Stimulated activated CD4-positive, alpha-beta T cell treated with anti-CD3 and anti-CD28 coated beads, TNF-alpha, amount 100 ng/mL, for 4 hours (primary cell): Measurements from ENCODE around the gene C2orf42.
"Not testable (repeated sequence)": the region's sequence is repeated elsewhere in the genome, so short reads cannot be mapped to it uniquely, and the experiment has no call there.

ENCODE experiments used
- DNase-seq, 3 experiments: peaks; one replicate each; pipeline ENCODE4 v3.0.0-alpha.2; 2020; ENCODE audit warnings: low read depth in 3 of 3

C2orf42 gene

DNA sequence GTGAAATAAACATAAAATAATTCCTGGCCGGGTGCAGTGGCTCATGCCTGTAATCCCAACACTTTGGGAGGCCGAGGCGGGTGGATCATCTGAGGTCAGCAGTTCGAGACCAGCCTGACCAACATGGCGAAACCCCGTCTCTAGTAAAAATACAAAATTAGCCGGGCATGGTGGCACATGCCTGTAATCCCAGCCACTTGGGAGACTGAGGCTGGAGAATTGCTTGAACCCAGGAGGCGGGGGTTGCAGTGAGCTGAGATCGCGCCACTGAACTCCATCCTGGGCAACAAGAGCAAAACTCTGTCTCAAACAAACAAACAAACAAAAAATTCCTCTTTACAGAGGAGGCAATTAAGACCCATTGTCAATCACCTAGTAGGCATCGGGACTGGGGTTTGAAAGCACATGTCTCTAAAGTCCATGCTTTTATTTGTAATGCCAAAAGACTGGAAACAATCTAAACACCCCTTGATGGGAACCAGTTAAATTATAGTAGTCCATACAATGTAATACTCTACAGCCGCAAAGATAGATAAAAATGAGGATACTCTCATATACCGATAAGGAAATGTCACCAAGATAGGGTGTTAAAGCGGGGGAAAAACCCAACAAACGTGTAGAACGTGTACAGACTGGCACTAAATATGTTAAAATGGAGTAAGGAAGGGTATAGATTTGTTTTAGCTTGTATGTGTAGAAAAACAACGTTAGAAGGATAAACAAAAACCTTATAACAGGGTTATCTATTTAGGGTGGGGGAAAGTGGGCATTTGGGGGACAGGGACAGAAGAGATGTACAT lies 59.3 kb downstream of the C2orf42 start:
- not testable (repeated sequence) for DNase-seq

DNA sequence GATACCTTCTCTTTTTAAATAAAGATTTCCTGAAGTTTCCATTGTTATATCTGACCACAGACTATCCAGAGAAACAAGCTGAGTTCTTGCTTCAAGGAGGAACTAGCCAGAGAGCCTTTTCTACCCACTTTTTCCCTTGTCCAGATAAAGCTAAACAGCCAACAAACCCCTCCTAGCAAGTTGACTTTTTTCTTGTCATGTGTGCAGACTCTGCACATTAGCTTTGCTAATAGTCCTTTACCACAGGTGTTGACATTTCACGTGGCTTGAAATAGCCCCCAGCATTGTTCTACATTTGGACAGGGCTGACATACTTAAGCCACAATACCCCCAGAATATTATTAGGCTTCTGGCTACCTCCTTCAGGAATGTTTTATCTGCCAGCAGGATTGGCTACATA lies 62.8 kb downstream of the C2orf42 start:
- DNase-seq, result no peak

DNA sequence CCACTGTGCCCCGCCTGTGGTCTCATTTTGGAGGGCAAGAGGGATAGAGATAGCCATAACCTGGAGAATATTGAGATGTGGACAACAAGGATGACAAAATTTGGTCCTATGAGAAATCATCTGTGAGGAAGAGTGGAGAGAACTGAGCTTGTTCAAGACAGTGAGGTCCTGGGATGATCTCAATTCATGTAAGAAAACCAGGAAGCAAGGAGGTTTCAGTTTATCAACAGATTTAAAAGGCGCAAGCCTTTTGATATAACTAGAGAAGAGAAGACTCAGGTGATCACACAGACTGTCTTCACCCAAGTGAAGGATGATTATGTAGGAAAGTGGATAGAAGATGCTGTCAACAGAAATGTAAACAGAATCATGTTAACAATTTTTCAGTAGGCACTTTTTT lies 64.4 kb downstream of the C2orf42 start:
- no peak for DNase-seq

- DNase-seq, result no peak
These were observed 65.3 kb downstream of the C2orf42 start for GRCh38 chr2:70125498-70125898.

- peak in 2 of 3 experiments; percentile 44 to 66 for DNase-seq
These were observed 65.8 kb downstream of the C2orf42 start for GRCh38 chr2:70124983-70125480.

DNA sequence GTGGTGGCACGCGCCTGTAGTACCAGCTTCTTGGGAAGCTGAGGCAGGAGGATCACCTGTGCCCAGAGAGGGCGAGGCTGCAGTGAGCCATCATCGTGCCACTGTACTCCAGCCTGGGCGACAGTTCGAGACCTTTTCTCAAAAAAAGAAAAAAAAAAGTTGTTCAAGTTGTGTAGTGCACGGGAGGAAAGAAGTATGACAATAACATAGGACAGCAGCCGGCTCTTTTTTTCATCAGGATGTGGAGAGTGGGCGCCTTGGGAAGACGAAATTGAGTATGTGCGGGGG lies 67.0 kb downstream of the C2orf42 start:
- no peak for DNase-seq

- no peak for DNase-seq
These were observed 67.6 kb downstream of the C2orf42 start for GRCh38 chr2:70123051-70123828.

- no peak for DNase-seq
These were observed 68.3 kb downstream of the C2orf42 start for GRCh38 chr2:70122470-70122869.

- no peak for DNase-seq
These were observed 69.0 kb downstream of the C2orf42 start for GRCh38 chr2:70121627-70122372.

DNA sequence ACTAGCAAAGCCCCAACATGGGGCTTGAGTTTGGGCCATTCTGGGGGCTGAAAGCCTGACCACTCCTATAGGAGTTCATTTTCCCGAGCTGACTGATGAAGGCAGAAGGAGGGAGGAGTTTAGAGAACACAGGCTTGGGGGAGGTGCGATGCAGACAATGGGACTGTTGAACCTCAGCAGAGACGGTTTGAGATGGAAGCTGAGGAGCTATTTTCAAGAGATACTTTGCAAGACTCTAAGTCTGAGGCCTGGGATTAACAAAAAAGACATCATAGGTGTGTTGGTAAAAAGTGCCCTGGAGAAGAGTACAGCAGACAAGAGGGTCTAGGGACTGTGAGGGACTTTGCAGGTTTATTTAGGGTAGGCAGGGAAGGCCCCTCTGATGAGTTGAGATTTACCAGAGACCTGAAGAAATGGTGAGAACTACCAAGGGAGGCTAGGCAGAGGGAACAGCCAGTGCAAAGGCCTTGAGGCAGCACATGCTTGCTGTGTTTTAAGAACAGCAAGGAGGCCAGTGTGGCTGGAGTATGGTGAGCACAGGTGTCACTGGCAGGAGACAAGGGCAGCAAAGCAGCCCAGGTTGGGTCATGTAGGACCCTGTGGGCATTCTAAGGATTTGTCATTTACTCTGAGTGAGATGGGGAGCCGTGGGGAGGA lies 71.9 kb downstream of the C2orf42 start:
- no peak for DNase-seq

DNA sequence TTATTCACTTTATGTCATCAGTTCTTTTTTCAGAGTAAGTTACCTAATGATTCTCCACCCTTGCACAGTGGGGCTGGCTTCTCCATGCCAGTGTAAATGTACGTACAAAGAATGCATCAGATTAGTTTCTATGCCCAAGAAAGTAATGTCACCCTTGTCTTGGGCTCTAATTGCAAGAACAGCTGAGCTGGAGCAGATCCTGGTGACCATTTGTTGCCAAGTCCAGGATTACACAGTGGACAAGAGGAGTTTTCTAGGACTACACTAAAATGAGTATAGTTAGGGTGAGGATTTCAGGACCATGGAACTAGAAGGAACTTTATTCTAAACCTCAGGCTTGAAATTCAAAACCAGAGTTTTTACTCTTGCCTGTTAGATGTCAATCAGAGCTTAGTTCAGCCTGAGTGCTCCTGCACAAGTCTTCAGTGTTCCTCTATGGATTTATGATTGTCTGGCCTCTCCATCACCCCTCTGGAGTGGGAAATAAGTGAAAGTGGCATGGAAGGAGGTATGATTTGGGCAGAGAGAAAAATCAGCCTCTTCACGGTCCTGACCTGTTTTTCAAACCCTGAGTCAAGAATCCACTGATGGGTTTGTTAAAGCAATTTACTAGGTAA lies 73.8 kb downstream of the C2orf42 start:
- DNase-seq, result no peak

- DNase-seq, result no peak
These were observed 75.0 kb downstream of the C2orf42 start for GRCh38 chr2:70115646-70116442.

DNA sequence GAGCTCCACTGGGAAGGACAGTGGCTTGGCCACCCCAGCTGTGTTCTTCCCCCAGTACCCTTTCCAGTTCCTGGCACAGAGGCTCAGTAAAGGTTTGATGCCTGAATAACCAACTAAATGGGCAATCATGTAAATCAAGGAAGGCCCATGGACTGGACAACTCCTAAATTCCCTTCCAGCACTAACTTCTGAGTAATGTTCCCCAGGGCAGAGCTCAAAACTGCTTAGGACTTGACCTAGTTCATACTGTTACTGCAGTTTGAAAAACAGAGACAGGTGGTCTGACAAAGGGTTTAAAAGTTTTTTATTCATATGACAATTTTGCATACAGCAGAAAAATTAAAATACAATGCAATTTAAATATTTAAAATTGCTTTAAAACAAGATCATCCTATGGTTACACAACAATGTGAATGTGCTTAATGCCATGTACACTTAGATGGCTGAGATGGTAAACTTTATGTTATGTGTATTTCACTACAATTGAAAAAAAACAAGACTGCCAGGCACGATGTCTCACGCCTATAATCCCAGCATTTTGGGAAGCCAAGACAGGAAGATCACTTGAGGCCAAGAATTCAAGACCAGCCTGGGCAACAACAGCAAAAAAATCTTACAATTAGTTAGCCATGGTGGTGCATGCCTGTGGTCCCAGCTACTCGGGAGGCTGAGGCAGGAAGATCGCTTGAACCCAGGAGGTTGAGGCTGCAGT lies 77.3 kb downstream of the C2orf42 start:
- DNase-seq, result no peak

DNA sequence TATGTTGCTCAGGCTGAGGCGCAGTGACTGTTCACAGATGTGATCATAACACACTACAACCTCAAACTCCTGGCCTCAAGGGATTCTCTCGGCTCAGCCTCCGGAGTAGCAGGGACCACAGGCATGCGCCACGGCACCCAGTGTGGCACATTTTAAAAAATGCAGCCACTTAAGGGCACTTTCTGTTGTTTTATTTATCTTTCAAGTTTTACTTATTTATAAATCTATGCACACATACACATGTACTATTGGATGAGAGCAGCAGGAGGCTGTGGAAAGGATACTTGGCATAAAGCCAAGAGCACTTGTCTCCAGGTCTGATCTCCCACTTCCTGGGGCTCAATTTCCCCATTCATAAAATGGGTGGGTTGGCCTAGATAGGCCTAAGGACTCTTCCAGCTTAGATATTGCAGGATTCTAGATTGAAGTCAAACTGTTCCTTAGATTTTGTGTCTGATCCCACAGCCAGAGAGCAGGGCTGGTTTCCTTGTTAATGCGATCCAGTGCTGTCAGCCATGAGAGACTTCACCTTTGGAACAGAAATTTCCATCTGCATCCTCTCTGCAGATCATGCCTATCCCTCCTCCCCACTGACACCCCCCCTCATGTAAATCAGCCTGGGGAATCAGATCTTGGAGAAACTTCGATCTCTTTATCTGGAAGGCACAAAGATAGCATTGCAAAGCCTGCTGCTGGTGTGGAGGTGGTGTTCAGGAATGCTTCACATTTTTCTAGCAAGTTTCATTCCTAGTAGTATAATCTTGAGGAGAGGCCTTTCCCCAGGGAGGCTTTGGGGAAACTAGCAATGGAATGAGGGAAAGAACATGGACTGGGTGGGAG lies 78.8 kb downstream of the C2orf42 start:
- no peak for DNase-seq

DNA sequence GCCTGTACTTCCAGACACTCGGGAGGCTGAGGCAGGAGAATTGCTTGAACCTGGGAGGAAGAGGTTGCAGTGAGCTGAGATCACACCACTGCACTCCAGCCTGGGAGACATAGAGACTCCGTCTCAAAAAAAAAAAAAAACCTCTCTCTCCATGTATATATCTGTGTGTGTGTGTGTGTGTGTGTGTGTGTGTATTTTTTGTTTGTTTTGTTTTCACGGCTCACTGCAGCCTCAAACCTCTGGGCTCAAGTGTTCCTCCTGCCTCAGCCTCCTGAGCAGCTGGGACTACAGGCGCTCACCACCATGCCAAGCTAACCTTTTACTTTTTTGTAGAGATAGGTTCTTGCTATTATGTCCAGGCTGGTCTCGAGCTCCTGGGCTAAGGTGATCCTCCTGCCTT lies 80.4 kb downstream of the C2orf42 start:
- not testable (repeated sequence) for DNase-seq

DNA sequence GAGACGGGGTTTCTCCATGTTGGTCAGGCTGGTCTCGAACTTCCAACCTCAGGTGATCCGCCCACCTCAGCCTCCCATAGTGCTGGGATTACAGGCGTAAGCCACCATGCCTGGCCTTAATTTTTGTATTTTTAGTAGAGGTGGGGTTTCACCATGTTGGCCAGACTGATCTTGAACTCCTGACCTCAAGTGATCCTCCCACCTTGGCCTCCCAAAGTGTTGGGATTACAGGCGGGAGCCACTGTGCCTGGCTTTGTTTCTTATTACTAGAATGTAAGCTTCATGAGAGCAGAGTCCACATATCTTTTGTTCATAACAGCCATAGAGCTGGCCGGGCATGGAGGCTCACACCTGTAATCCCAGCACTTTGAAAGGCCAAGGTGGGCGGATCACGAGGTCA lies 84.7 kb downstream of the C2orf42 start:
- DNase-seq, result not testable (repeated sequence)

DNA sequence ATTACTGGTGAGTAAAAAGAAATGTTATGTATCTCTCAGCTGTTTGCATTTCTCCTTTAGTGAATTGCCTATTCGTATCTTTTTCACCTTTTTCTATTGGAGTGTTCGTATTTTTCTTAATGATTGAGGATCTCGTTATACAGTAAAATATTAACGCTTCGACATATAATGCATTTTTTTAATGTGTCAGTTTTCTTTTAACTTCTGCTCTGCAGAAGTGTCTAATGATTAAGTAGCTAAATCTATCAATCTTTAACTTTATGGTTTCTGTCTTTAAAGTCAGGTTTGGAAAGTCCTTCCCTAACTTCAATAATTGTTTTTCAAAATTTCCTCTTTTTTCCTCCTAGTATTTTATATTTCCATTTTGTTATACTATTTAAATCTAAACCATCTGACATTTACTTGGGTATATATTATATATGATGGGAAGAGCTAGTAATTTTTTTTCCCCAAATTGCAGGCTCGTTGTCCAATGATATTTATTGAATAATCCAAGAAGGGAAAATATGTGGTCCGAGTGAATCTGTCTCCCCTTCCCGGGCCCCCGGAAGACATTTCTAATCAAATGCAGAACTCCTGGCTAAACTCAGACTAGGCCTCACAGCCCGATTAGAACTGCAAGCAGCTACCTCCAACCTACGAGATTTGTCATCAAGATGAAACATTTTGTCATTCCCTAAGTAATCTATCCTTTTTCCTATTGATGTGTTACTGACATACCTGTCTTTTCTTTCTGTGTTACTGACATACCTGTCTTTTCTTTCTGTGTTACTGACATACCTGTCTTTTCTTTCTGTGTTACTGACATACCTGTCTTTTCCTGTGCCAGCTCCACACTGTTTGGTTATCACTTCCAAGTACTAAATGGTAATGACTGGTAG lies 86.3 kb downstream of the C2orf42 start:
- DNase-seq, result no peak

DNA sequence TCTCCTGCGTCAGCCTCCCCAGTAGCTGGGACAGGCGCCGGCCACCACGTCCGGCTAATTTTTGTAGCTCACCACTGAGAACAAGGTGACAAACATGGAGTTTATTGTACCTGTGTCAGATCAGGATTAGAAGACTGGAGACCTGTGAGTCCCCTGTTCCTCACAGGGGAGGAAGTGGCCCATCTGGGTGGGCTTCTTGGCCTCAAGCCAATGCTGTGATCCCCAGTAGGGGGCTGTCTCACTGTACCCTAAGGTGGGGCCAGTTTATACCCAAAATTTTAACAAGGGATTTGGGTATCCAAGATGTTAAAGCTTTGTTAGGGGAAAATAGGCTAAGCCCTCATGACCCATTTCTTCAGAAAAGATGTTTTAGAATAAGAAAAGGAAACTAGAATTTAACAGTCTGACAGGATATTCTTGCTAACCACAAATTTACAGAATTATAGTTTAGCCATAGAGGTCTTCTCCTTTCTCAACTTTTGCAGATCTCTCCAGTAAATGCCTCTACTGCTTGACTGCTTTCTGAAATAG lies 87.2 kb downstream of the C2orf42 start:
- DNase-seq, result no peak
